Esophagus (tissue), 2 donors: ENCODE results near the gene S100A5. TPM values are rescaled to one million over a fixed set of nuclear protein-coding genes. Genes with fewer than 3 reads are reported as not detected.

Experiments
- H3K27ac ChIP-seq, 2 donors: one replicate each; pipeline ENCODE4 v1.5.1; 2013; ENCODE audit warnings: low read depth in 2 of 2, mild to moderate bottlenecking in 2 of 2, inconsistent platforms in 1 of 2, low read length in 1 of 2, moderate library complexity in 1 of 2
- H3K27me3 ChIP-seq, 2 donors: one replicate each; pipeline ENCODE4 v1.6.1; 2013; ENCODE audit warnings: low read length in 2 of 2, control low read depth in 1 of 2, mild to moderate bottlenecking in 1 of 2; ENCODE audit not compliant: insufficient read depth in 2 of 2, control insufficient read depth in 1 of 2
- H3K36me3 ChIP-seq, 2 donors: one replicate each; pipeline ENCODE4 v1.6.1; 2013; ENCODE audit warnings: low read length in 1 of 2; ENCODE audit not compliant: control insufficient read depth in 2 of 2, insufficient read depth in 2 of 2
- H3K4me1 ChIP-seq, 2 donors: one replicate each; pipeline ENCODE4 v1.6.1; 2013; ENCODE audit warnings: low read length in 1 of 2; ENCODE audit not compliant: control insufficient read depth in 2 of 2, insufficient read depth in 2 of 2
- H3K4me3 ChIP-seq, 2 donors: one replicate each; pipeline ENCODE4 v1.5.1; 2013; ENCODE audit warnings: low read length in 2 of 2, mild to moderate bottlenecking in 2 of 2, low read depth in 1 of 2, moderate library complexity in 1 of 2
- H3K9me3 ChIP-seq, 2 donors: one replicate each; pipeline ENCODE4 v1.6.1; 2013; ENCODE audit warnings: mild to moderate bottlenecking in 2 of 2, low read depth in 1 of 2, low read length in 1 of 2, moderate library complexity in 1 of 2; ENCODE audit not compliant: control insufficient read depth in 2 of 2, insufficient read depth in 1 of 2
- WGBS, 2 donors: extraction: QIAGEN DNeasy Blood & Tissue Kit; methylation state at CpG; one replicate each; pipeline ENCODE4 v1.1.7; 2013; 5-methylcytosine and 5-hydroxymethylcytosine counted together
- polyA plus RNA-seq, 2 donors: library from polyadenylated mRNA; stranded (reverse); fragments of 200-250 nt; gene quantifications; one replicate each; pipeline ENCODE4 v1.2.3, GENCODE V29; 2013
- donor health status: healthy with polysubstance abuse.
- donor health status: Bipolar disorder and iron deficiency.

The S100A5 gene
- polyA plus RNA-seq, 2 donors: 0.11 TPM; not detected in 1

DNA sequence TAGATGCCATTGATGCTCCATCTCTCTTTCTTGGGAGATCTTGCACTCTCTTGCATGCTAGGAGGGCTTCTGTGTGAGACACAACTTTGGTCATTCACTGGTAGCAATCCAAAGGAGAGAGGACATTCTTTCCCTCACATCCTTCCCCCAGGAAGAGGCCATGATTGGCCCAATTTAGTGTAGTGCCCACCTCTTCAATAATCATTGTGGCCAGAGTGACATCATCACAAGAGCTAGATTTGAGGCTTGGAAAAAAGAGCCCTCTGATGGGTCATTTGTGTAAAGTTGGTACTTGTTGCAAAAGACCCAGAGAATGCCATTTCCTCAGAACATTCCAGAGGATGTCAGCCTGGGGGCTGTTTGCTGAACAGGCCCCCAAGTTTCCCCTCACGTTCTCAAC, 35.2 kb downstream of the S100A5 start:
- Histone ChIP-seq H3K27ac (no peak overlapping the region), H3K27me3 (no peaks in the 10 kb centered on the region), H3K36me3 (no peaks in the 10 kb centered on the region), H3K4me3 (no peak overlapping the region), H3K4me1 (peaks cover 4% of the 10 kb centered on the region in 2 donors), H3K9me3 (no peaks in the 10 kb centered on the region)
- WGBS, 2 donors: 87 to 88% methylated on average over 1 of the region's 1 CpG

DNA sequence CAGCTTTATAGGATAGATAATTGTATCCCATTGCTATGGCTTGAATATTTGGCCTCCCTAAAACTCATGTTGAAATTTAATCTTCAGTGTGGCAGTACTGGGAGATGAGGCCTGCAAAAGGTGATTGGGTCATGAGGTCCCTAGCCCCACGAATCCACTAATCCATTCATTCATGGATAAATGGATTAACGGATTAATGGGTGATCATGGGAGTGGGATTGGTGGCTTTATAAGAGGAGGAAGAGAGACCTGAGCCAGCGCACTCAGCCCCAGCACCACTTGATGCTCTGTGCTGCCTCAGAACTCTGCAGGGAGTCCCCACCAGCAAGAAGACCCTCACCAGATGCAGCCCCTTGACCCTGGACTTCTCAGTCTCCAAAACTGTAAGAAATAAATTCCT, 37.0 kb downstream of the S100A5 start:
- WGBS, 2 donors: 76 to 77% methylated on average over 3 of the region's 3 CpGs
- Histone ChIP-seq H3K27ac (no peak overlapping the region), H3K36me3 (no peaks in the 10 kb centered on the region), H3K4me3 (no peak overlapping the region), H3K4me1 (peaks cover 4% of the 10 kb centered on the region in 2 donors), H3K27me3 (no peaks in the 10 kb centered on the region), H3K9me3 (no peaks in the 10 kb centered on the region)

DNA sequence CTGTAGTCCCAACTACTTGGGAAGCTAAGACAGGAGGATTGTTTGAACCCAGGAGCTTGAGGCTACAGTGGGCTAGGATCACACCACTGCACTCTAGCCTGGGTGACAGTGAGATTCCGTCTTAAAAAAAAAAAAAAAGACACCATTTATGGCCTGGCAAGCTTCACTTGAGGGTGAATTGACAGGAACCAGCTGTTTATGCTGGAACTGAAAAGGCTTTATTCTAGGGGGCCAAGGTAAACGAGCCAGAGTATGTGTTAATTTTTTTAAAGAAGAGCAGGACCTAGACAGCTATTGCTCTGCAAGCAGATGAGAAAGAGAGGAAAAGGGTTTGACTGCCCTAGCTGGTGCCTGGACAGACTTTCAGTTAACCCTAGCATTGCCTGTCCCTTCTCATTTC, 42.0 kb downstream of the S100A5 start:
- H3K27ac ChIP-seq: no peak overlapping the region
- WGBS, 2 donors: 23 to 25% methylated on average over 2 of the region's 2 CpGs
- H3K36me3 ChIP-seq: no peaks in the 10 kb centered on the region
- H3K4me3 ChIP-seq: no peak overlapping the region
- H3K9me3 ChIP-seq: no peaks in the 10 kb centered on the region
- H3K27me3 ChIP-seq: no peaks in the 10 kb centered on the region
- H3K4me1 ChIP-seq: no peaks in the 10 kb centered on the region

DNA sequence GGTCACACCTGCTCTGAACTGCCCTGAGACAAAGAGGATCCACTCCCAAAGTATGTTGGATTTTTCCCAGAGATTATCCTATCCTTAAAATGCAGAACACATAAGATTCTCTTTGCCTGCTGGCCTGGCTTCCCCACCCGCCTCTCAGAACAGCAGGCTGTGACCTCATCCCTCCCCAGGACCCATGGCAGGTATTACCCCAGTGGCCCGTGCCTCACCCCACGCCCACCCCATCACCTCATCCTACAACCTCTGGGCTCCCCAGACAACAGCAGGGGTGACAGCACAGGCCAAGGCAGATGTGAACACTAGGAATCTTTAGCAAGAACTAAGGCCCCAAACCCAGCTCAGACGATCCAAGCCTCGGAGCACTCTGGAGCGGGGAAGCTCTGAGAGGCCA, 45.2 kb downstream of the S100A5 start:
- peaks cover 3 to 6% of the 10 kb centered on the region in 2 donors for H3K4me1 ChIP-seq
- no peaks in the 10 kb centered on the region for H3K9me3 ChIP-seq
- H3K36me3 ChIP-seq: no peaks in the 10 kb centered on the region
- H3K4me3 ChIP-seq: no peak overlapping the region
- H3K27me3 ChIP-seq: no peaks in the 10 kb centered on the region
- WGBS, 2 donors: 64 to 73% methylated on average over 6 of the region's 6 CpGs
- no peak overlapping the region for H3K27ac ChIP-seq

DNA sequence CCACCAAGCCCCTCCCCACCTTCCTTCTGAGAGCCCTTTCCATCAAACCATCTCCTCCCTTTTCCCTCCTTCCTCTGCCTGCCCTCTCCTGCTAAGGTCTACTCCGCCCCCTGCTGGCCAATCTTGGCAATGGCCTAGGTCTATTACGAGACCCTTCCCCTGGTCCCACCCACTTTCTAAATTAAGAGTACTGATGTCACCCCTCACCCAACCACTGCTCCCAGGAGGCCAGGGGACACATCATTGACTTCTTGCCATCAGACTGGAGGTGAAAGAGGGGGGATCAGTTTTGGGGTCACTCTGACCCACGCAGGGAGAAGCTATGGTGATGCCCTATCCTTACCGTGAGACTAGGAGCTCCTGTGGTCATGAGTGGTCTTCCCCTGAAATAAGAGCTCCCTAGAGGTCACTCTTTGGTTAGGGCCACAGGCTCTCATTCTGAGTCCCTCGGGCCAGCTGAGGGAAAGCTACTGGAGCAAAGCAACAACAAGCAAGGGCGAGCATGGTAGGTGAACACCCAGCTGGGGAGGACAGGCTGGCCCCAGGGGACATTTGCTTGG, 45.7 kb downstream of the S100A5 start:
- 40 to 41% methylated on average over 6 of the region's 6 CpGs for WGBS, 2 donors
- Histone ChIP-seq H3K27ac (no peak overlapping the region), H3K4me1 (peaks cover 3 to 7% of the 10 kb centered on the region in 2 donors)

DNA sequence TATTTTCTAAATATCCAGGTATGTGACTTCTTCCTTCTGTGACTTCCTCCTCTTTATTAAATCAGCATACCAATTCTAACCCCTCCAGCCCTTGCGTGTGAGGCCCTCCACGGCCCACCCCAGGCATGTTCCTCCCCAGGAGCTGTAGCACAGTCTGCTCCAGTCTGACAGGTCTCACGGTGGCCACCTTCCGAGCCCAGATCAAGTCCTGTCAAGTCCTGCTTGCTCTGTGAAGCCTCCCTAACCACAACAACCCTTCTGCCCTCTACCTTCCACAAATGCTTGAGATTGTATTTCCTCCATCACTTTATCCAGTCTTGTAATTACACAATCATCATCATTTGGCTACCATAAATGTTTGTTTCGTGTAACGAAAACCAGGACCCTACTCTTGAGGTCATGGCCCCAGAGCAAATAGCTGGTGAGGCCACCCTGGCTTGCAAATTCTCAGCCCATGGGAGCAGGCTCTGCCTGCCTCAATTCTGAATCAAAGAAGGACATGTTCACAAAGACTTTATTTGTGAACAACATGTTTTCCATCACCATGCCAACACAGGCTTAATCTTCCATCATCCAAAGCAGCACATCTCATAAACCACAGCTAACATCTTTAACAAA, 47.3 kb downstream of the S100A5 start:
- no peak overlapping the region for H3K4me3 ChIP-seq
- no peaks in the 10 kb centered on the region for H3K36me3 ChIP-seq
- H3K27me3 ChIP-seq: no peaks in the 10 kb centered on the region
- 47 to 48% methylated on average over 6 of the region's 6 CpGs for WGBS, 2 donors
- H3K9me3 ChIP-seq: no peaks in the 10 kb centered on the region
- H3K4me1 ChIP-seq: peaks cover 3 to 11% of the 10 kb centered on the region in 2 donors
- peak overlapping the region; percentile 57 to 80 for H3K27ac ChIP-seq

More for the DNA sequence above, 45.7 kb downstream of the S100A5 start:
- Histone ChIP-seq H3K27me3 (no peaks in the 10 kb centered on the region), H3K4me3 (no peak overlapping the region), H3K9me3 (no peaks in the 10 kb centered on the region), H3K36me3 (no peaks in the 10 kb centered on the region)

DNA sequence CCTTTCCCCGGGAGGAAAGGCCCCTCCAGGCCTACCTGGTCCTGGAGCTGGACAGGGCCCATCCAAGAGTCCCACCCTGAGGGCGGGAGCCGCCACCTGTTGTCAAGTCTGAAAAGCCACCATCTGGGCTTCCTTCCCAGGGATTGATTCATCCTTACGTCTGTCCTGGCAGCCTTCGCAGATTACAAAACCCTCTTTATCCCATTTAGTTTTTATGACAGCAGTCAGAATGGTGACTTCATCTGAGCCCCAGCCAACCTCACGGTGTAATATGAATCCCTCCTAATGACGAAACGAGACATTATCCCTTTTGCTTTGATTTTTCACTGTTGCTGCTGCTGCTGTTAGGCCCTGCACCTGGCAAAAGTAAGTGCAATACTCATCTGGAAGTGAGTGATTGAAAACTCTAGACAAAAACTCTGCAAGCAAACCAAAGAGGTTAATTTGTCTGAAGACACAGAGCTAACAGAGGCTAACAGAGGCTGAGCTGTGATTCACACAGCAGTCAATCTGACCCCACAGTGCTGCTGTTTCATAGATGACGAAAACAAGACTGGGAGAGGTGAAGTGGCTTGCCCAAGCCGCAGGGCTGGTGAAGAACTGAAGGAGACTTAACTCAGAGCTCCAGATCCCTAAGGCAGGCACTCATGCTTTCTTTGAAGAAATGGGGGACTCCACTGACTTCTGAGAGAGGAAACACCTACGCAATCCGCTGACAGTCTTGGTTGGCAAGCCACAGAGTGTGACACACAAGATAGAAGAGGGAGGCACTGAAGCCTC, 50.3 kb downstream of the S100A5 start:
- Histone ChIP-seq H3K4me1 (peaks cover 3 to 14% of the 10 kb centered on the region in 2 donors), H3K36me3 (no peaks in the 10 kb centered on the region), H3K4me3 (no peak overlapping the region), H3K9me3 (no peaks in the 10 kb centered on the region), H3K27me3 (no peaks in the 10 kb centered on the region), H3K27ac (peak overlapping the region; percentile 87 to 96)
- 26 to 39% methylated on average over 12 of the region's 12 CpGs for WGBS, 2 donors

DNA sequence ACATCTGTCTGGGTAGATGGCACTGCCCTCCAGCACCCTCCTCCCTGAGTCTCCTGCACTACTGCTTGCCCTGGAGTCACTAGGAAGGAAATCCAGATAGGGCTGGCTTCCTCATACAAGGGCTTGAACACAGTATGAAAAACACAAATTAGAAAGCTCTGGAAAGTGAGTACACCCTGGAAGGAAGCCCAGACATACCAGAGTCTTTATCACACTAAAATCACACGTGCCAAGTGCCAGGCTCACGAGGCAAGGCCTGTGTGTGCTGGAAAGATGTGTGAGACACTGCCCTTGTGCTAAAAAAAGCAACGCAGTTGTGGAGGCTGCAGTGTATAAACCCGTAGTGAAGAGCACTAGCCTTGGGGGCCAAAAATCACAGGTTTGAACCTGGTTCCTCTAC, 52.0 kb downstream of the S100A5 start:
- H3K27me3 ChIP-seq: no peaks in the 10 kb centered on the region
- no peak overlapping the region for H3K4me3 ChIP-seq
- H3K9me3 ChIP-seq: no peaks in the 10 kb centered on the region
- 16 to 18% methylated on average over 4 of the region's 4 CpGs for WGBS, 2 donors
- no peaks in the 10 kb centered on the region for H3K36me3 ChIP-seq
- H3K27ac ChIP-seq: peak overlapping the region in 1 of 2 donors; percentile 74
- peaks cover 3 to 22% of the 10 kb centered on the region in 2 donors for H3K4me1 ChIP-seq

DNA sequence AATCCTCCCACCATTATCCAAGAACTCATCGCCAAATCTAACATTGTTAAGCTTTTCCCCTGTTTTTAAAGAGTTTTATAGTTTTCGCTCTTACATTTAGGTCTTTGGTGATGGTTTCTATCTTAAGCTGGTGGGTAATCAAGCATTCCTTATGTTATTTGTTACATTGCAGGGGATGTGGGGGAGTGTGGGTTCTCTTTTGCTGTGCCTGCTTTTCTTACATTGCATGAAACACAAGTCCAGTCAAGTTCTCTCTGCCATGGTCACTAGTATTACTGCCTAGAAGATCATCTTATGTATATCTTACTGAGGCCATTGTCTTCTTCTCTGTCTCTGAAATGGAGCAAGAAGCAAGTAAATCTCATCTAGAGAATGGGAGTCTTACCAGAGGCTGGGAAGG, 53.0 kb downstream of the S100A5 start:
- H3K27ac ChIP-seq: no peak overlapping the region
- H3K9me3 ChIP-seq: no peaks in the 10 kb centered on the region
- H3K4me1 ChIP-seq: peaks cover 3 to 23% of the 10 kb centered on the region in 2 donors
- H3K36me3 ChIP-seq: no peaks in the 10 kb centered on the region
- no peaks in the 10 kb centered on the region for H3K27me3 ChIP-seq
- WGBS, 2 donors: 97 to 98% methylated on average over 2 of the region's 2 CpGs
- no peak overlapping the region for H3K4me3 ChIP-seq
